Measurements from ENCODE around the gene PLCD3. TPM values are rescaled to one million over a fixed set of nuclear protein-coding genes. Genes with fewer than 3 reads are reported as not detected.

The PLCD3 gene
- total RNA-seq, 1 experiment from 2014 or later: 55.8 TPM

DNA sequence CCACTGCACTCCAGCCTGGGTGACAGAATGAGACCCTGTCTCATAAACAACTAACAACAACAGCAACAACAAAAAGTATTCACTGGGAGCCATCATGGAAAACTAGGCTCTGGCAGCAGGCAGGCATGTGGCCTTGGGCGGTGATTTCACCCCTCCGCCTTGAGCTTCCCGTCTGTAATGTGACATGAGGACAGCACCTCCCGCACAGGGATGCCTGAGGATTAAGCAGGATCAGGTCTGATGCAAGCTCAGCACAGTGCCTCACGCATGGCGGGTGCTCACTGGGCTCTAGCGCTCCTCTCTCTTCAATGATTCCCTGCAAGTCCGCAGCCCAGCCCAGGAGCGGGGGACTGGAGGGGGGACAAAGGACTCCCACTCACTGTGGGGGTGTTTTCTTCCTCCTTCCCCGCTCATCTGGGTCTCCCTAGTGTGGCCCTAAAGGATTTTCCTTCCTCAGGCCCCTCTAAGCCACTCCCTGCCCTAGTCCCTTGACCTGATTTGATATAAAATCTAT, 2.8 kb downstream of the PLCD3 start:
- ChIA-PET POLR2A (no interaction called here), CTCF (interaction anchor here (0.5 to 2.1 kb wide), 5 partner anchors 13 to 165 kb away, joined by 3 to 4 read pairs (median 3); partner anchors contain the start of gene HEXIM1)
- H3K4me3 Mint-ChIP-seq: no peak overlapping the region
- H3K36me3 Mint-ChIP-seq: no peaks in the 10 kb centered on the region
- H3K4me1 Mint-ChIP-seq: peaks cover 21% of the 10 kb centered on the region
- peak overlapping the region; percentile 49; the same call in 1 of the 2 replicates for H3K27ac Mint-ChIP-seq
- no peaks in the 10 kb centered on the region for H3K27me3 Mint-ChIP-seq (ENCODE audit: low read depth)
- DNase-seq (ENCODE audit: low spot score): no peak
- TF ChIP-seq GABPB1 (CRISPR knock-in tag; IDR thresholded peaks at IDR 0.05) (peak; percentile 98), ZNF263 (CRISPR knock-in tag; IDR thresholded peaks at IDR 0.05; ENCODE audit: low read depth) (peak; percentile 46; the same call in 1 of the 2 replicates)
- TF ChIP-seq, protein P1, sequence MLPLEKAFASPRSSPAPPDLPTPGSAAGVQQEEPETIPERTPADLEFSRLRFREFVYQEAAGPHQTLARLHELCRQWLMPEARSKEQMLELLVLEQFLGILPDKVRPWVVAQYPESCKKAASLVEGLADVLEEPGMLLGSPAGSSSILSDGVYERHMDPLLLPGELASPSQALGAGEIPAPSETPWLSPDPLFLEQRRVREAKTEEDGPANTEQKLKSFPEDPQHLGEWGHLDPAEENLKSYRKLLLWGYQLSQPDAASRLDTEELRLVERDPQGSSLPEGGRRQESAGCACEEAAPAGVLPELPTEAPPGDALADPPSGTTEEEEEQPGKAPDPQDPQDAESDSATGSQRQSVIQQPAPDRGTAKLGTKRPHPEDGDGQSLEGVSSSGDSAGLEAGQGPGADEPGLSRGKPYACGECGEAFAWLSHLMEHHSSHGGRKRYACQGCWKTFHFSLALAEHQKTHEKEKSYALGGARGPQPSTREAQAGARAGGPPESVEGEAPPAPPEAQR (CRISPR knock-in tag; IDR thresholded peaks at IDR 0.05): no peak
- ATAC-seq: no peak
- H3K9me3 Mint-ChIP-seq: no peaks in the 10 kb centered on the region

- no peak for DNase-seq (ENCODE audit: low spot score)
- H3K36me3 Mint-ChIP-seq: no peaks in the 10 kb centered on the region
- H3K4me1 Mint-ChIP-seq: peaks cover 21% of the 10 kb centered on the region
- CTCF ChIA-PET: interaction anchor here (0.5 to 2.1 kb wide), 5 partner anchors 13 to 164 kb away, joined by 3 to 4 read pairs (median 3); partner anchors contain the start of gene HEXIM1
- no peaks in the 10 kb centered on the region for H3K27me3 Mint-ChIP-seq (ENCODE audit: low read depth)
- no peak for ATAC-seq
- H3K9me3 Mint-ChIP-seq: no peaks in the 10 kb centered on the region
- TF ChIP-seq, protein P2, sequence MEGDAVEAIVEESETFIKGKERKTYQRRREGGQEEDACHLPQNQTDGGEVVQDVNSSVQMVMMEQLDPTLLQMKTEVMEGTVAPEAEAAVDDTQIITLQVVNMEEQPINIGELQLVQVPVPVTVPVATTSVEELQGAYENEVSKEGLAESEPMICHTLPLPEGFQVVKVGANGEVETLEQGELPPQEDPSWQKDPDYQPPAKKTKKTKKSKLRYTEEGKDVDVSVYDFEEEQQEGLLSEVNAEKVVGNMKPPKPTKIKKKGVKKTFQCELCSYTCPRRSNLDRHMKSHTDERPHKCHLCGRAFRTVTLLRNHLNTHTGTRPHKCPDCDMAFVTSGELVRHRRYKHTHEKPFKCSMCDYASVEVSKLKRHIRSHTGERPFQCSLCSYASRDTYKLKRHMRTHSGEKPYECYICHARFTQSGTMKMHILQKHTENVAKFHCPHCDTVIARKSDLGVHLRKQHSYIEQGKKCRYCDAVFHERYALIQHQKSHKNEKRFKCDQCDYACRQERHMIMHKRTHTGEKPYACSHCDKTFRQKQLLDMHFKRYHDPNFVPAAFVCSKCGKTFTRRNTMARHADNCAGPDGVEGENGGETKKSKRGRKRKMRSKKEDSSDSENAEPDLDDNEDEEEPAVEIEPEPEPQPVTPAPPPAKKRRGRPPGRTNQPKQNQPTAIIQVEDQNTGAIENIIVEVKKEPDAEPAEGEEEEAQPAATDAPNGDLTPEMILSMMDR (IDR thresholded peaks at IDR 0.05): no peak
- TF ChIP-seq ZNF121 (CRISPR knock-in tag; IDR thresholded peaks at IDR 0.05): peak; percentile 40; the same call in 1 of the 2 replicates
- H3K27ac Mint-ChIP-seq: 0 out of 2 replicates have a peak overlapping the region, but pooled peaks have one; percentile 49
- no peak overlapping the region for H3K4me3 Mint-ChIP-seq
- POLR2A ChIA-PET: no interaction called here
Measured at GRCh38 chr17:45128989-45129388, 3.3 kb downstream of the PLCD3 start.

DNA sequence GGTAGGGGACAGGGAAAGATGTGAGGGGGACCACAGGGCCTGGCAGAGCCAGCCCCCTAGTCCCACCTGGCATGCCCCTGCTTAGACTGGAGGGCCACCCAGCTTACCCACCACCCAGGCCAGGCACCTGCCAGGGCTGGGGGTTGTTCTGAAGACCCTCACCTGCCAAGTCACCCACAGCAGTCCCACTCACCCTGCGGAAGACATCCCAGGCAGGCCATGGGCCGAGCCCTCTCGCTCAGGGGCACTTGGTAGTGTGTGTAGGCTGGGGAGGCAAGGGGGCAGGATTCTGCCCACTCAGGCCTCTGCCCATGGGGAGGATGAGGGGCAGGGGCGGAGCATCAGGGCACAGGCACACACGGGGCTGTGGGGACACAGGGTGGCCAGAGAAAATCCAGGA, 4.0 kb downstream of the PLCD3 start:
- H3K27me3 Mint-ChIP-seq (ENCODE audit: low read depth): no peaks in the 10 kb centered on the region
- H3K36me3 Mint-ChIP-seq: no peaks in the 10 kb centered on the region
- H3K27ac Mint-ChIP-seq: peak overlapping the region; percentile 76; the same call in 1 of the 2 replicates
- ATAC-seq (no peak), DNase-seq (ENCODE audit: low spot score) (no peak)
- CTCF ChIA-PET: interaction anchor here (1.4 to 1.6 kb wide), 2 partner anchors 29 to 69 kb away, joined by 6 to 8 read pairs; no protein-coding TSS in a partner anchor
- H3K4me1 Mint-ChIP-seq: peaks cover 18% of the 10 kb centered on the region
- no peak overlapping the region for H3K4me3 Mint-ChIP-seq
- POLR2A ChIA-PET: interaction anchor here (1.0 kb wide), 1 partner anchor 13 kb away, joined by 3 read pairs; no protein-coding TSS in a partner anchor
- no peaks in the 10 kb centered on the region for H3K9me3 Mint-ChIP-seq
- TF ChIP-seq FOXK1 (CRISPR knock-in tag; IDR thresholded peaks at IDR 0.05): no peak
- TF ChIP-seq, protein P3, sequence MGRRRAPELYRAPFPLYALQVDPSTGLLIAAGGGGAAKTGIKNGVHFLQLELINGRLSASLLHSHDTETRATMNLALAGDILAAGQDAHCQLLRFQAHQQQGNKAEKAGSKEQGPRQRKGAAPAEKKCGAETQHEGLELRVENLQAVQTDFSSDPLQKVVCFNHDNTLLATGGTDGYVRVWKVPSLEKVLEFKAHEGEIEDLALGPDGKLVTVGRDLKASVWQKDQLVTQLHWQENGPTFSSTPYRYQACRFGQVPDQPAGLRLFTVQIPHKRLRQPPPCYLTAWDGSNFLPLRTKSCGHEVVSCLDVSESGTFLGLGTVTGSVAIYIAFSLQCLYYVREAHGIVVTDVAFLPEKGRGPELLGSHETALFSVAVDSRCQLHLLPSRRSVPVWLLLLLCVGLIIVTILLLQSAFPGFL (CRISPR knock-in tag; IDR thresholded peaks at IDR 0.05; ENCODE audit: borderline replicate concordance): no peak
- no peak for TF ChIP-seq RELA (CRISPR knock-in tag; IDR thresholded peaks at IDR 0.05; ENCODE audit: borderline replicate concordance)
- no peak for TF ChIP-seq ELF4 (CRISPR knock-in tag; IDR thresholded peaks at IDR 0.05; ENCODE audit: low read depth)
- no peak for TF ChIP-seq CREB1 (CRISPR knock-in tag; IDR thresholded peaks at IDR 0.05)
- TF ChIP-seq, protein P4, sequence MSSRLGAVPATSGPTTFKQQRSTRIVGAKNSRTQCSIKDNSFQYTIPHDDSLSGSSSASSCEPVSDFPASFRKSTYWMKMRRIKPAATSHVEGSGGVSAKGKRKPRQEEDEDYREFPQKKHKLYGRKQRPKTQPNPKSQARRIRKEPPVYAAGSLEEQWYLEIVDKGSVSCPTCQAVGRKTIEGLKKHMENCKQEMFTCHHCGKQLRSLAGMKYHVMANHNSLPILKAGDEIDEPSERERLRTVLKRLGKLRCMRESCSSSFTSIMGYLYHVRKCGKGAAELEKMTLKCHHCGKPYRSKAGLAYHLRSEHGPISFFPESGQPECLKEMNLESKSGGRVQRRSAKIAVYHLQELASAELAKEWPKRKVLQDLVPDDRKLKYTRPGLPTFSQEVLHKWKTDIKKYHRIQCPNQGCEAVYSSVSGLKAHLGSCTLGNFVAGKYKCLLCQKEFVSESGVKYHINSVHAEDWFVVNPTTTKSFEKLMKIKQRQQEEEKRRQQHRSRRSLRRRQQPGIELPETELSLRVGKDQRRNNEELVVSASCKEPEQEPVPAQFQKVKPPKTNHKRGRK (CRISPR knock-in tag; IDR thresholded peaks at IDR 0.05; ENCODE audit: borderline replicate concordance): no peak
- no peak for TF ChIP-seq ZNF317 (CRISPR knock-in tag; IDR thresholded peaks at IDR 0.05; ENCODE audit: borderline replicate concordance, low read depth)
- TF ChIP-seq ZNF121 (CRISPR knock-in tag; IDR thresholded peaks at IDR 0.05): no peak

Measured in WTC11 (cell line).